Mesothelial cell of epicardium (in vitro differentiated cells): ENCODE data around the gene ACOT11. TPM values are rescaled to one million over a fixed set of nuclear protein-coding genes. Genes with fewer than 3 reads are reported as not detected.

Experiments used
- DNase-seq, 2 experiments: peaks; one replicate each; pipeline ENCODE4 v3.0.0; 2021; ENCODE audit warnings: low spot score in 2 of 2; ENCODE audit not compliant: unreplicated experiment in 2 of 2
- H3K27ac Mint-ChIP-seq: 2 replicates; pipeline ENCODE4 v1.8.0; 2021; ENCODE audit warnings: mixed read lengths
- H3K27me3 Mint-ChIP-seq: 2 replicates; pipeline ENCODE4 v1.8.0; 2021; ENCODE audit warnings: low read depth, mixed read lengths
- H3K36me3 Mint-ChIP-seq: 2 replicates; pipeline ENCODE4 v1.8.0; 2021; ENCODE audit warnings: mixed read lengths
- H3K4me1 Mint-ChIP-seq: 2 replicates; pipeline ENCODE4 v1.8.0; 2021; ENCODE audit warnings: mixed read lengths
- H3K4me3 Mint-ChIP-seq: 2 replicates; pipeline ENCODE4 v1.8.0; 2021; ENCODE audit warnings: mild to moderate bottlenecking, moderate library complexity, mixed read lengths
- H3K9me3 Mint-ChIP-seq: 2 replicates; pipeline ENCODE4 v1.8.0; 2021; ENCODE audit warnings: mixed read lengths
- CTCF ChIP-seq: fragments of 200-600 bp; sonication (generic); IDR thresholded peaks from one replicate; pipeline ENCODE4 v1.5.0; 2021; ENCODE audit warnings: antibody characterized with exemption; ENCODE audit not compliant: unreplicated experiment
- total RNA-seq: library from RNA; stranded (reverse); gene quantifications from 3 replicates; pipeline ENCODE4 v1.2.1, GENCODE V29; 2021

ACOT11 gene
- total RNA-seq, 1 donor from 2014 or later = 10.3 TPM

- no peak overlapping the region for H3K4me3 Mint-ChIP-seq
- H3K36me3 Mint-ChIP-seq = peaks cover 10% of the 10 kb centered on the region
- TF ChIP-seq CTCF = no peak
Observed at GRCh38 chr1:54557671-54558355, 9.8 kb downstream of the ACOT11 start.

GRCh38 chr1:54558434-54559030 is 10.5 kb downstream of the ACOT11 start:
- Mint-ChIP-seq H3K4me1 (peaks cover 10% of the 10 kb centered on the region), H3K36me3 (peaks cover 10% of the 10 kb centered on the region), H3K4me3 (no peak overlapping the region), H3K9me3 (peaks cover 11% of the 10 kb centered on the region), H3K27ac (no peak overlapping the region), H3K27me3 (no peaks in the 10 kb centered on the region)
- DNase-seq = no peak
- TF ChIP-seq CTCF = no peak

More at GRCh38 chr1:54557671-54558355, 9.8 kb downstream of the ACOT11 start:
- H3K9me3 Mint-ChIP-seq = peaks cover 11% of the 10 kb centered on the region
- no peak overlapping the region for H3K27ac Mint-ChIP-seq
- peaks cover 11% of the 10 kb centered on the region for H3K4me1 Mint-ChIP-seq
- no peaks in the 10 kb centered on the region for H3K27me3 Mint-ChIP-seq
- DNase-seq = no peak

DNA sequence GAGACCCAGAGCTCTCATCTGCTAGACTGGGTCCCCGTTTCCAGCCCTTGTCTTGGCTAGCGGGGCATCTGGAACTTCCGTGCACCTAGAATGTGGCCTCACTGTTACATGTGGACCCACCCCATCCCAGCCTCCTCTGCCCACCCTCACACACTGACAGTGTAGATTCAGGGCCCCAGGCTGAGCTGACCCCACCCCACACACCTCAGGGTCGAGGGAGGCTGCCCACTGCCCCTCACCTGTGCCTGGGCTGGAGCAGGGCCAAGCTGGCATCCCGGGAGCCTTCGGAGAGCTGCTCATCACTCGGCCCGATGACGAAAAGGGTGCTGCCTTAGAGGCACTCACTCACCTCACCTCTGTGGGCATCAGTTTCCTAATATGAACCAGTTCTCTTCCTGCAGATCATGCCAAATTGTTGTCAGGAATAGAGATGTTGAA is 11.1 kb downstream of the ACOT11 start:
- no peak for TF ChIP-seq CTCF
- H3K4me3 Mint-ChIP-seq = no peak overlapping the region
- DNase-seq = no peak
- peaks cover 11% of the 10 kb centered on the region for H3K9me3 Mint-ChIP-seq
- peaks cover 10% of the 10 kb centered on the region for H3K36me3 Mint-ChIP-seq
- H3K4me1 Mint-ChIP-seq = peaks cover 7% of the 10 kb centered on the region
- no peak overlapping the region for H3K27ac Mint-ChIP-seq
- H3K27me3 Mint-ChIP-seq = no peaks in the 10 kb centered on the region

- H3K27me3 Mint-ChIP-seq = no peaks in the 10 kb centered on the region
- H3K4me1 Mint-ChIP-seq = peaks cover 11% of the 10 kb centered on the region
- TF ChIP-seq CTCF = no peak
- peaks cover 9% of the 10 kb centered on the region for H3K36me3 Mint-ChIP-seq
- no peak for DNase-seq
- no peak overlapping the region for H3K4me3 Mint-ChIP-seq
- peaks cover 11% of the 10 kb centered on the region for H3K9me3 Mint-ChIP-seq
- no peak overlapping the region for H3K27ac Mint-ChIP-seq
Observed at GRCh38 chr1:54559771-54560231, 11.8 kb downstream of the ACOT11 start.

DNA sequence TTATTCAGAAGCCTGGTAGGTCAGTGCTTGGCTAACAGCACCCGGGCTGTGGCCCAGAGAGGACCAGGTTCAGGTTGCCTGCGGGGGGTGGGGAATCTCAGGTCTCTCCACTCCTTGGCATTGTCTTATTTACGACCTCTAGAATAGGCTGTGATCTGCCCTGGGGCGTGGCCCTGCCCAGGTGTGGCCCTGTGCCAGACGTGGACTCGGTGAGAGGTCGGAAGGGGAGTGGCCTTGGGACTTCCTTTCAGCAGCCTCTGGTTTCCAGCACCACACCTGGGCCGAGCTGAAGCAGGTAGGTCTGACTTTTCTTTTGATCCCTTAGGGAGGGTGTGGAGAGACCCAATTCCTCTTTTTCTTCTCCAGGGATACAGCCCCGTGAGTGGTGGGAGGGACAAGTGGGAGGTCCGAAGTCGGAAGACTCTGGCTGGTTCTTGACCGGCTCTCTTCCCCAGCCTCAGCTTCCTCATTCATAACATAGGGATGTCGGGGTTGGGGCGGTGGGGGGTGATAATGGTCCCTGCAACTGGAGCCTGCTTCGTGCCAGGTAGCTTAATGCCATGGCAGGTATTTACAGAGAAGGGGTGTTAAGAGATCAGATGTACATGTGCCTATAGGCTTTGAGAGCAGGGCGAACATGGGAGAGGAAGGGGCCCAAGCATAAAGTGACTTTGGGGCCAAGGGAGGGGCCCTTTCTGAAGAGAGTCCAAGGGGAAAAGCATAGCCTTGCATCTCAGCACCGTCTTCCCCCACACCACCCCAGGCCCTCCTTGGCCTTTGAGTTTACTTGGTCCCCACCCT is 16.5 kb downstream of the ACOT11 start:
- Mint-ChIP-seq H3K9me3 (no peaks in the 10 kb centered on the region), H3K27ac (no peak overlapping the region), H3K4me1 (peaks cover 9% of the 10 kb centered on the region), H3K36me3 (no peaks in the 10 kb centered on the region), H3K27me3 (no peaks in the 10 kb centered on the region), H3K4me3 (no peak overlapping the region)
- no peak for DNase-seq
- no peak for TF ChIP-seq CTCF
